Measurements from ENCODE around the gene FEV. TPM values are rescaled to one million over a fixed set of nuclear protein-coding genes. Genes with fewer than 3 reads are reported as not detected.

Gene FEV
- total RNA-seq, 3 donors from 2014 or later (not counting 1 experiment from before 2014, with no cell fraction given) = not detected

GRCh38 chr2:218990052-218990451 lies 5.1 kb upstream of the FEV start:
- H3K9me3 Mint-ChIP-seq = no peaks in the 10 kb centered on the region
- no peak for TF ChIP-seq CTCF (IDR thresholded peaks at IDR 0.05)
- H3K4me1 Mint-ChIP-seq = no peaks in the 10 kb centered on the region
- no peak overlapping the region for H3K4me3 Mint-ChIP-seq
- Histone ChIP-seq H3K27me3 (ENCODE audit: control insufficient read depth, insufficient read depth, low read length) (peaks cover 36% of the 10 kb centered on the region), H3K9me3 (ENCODE audit: control insufficient read depth, insufficient read depth, low read length) (no peaks in the 10 kb centered on the region), H3K27ac (ENCODE audit: low read length) (no peak overlapping the region), H3K4me1 (ENCODE audit: control insufficient read depth, insufficient read depth, low read length) (no peaks in the 10 kb centered on the region), H3K36me3 (ENCODE audit: control insufficient read depth, insufficient read depth, low read length) (no peaks in the 10 kb centered on the region), H3K4me3 (ENCODE audit: low read length) (no peak overlapping the region)
- no peaks in the 10 kb centered on the region for H3K36me3 Mint-ChIP-seq
- ATAC-seq (no peak), DNase-seq (no peak)
- peaks cover 59% of the 10 kb centered on the region in 2 donors for H3K27me3 Mint-ChIP-seq (ENCODE audit: low read depth in 2 of 2)
- intact Hi-C loops (cut with micrococcal nuclease) = no loop called here
- 22% methylated on average over 9 of the region's 9 CpGs for WGBS (ENCODE audit: insufficient coverage)
- no peak overlapping the region for H3K27ac Mint-ChIP-seq

- H3K27me3 ChIP-seq (ENCODE audit: control insufficient read depth, insufficient read depth, low read length) = peaks cover 39% of the 10 kb centered on the region
- TF ChIP-seq CTCF (IDR thresholded peaks at IDR 0.05) = no peak
- H3K4me3 ChIP-seq (ENCODE audit: low read length) = no peak overlapping the region
- DNase-seq (no peak), ATAC-seq (no peak)
- H3K4me1 ChIP-seq (ENCODE audit: control insufficient read depth, insufficient read depth, low read length) = no peaks in the 10 kb centered on the region
- H3K27me3 Mint-ChIP-seq (ENCODE audit: low read depth in 2 of 2) = peaks cover 57 to 59% of the 10 kb centered on the region in 2 donors
- H3K9me3 ChIP-seq (ENCODE audit: control insufficient read depth, insufficient read depth, low read length) = no peaks in the 10 kb centered on the region
- H3K27ac ChIP-seq (ENCODE audit: low read length) = no peak overlapping the region
- H3K36me3 Mint-ChIP-seq = no peaks in the 10 kb centered on the region
- H3K9me3 Mint-ChIP-seq = no peaks in the 10 kb centered on the region
- WGBS (ENCODE audit: insufficient coverage) = 54% methylated on average over 2 of the region's 2 CpGs
- H3K36me3 ChIP-seq (ENCODE audit: control insufficient read depth, insufficient read depth, low read length) = no peaks in the 10 kb centered on the region
- intact Hi-C loops (cut with micrococcal nuclease) = no loop called here
- H3K4me3 Mint-ChIP-seq = no peak overlapping the region
- H3K27ac Mint-ChIP-seq = no peak overlapping the region
- peaks cover 0 to 5% of the 10 kb centered on the region in 2 donors for H3K4me1 Mint-ChIP-seq
Observed at GRCh38 chr2:218988650-218989049, 3.7 kb upstream of the FEV start.

GRCh38 chr2:218988164-218988563 lies 3.2 kb upstream of the FEV start:
- no peak overlapping the region for H3K4me3 Mint-ChIP-seq
- ATAC-seq = no peak
- Histone ChIP-seq H3K4me1 (ENCODE audit: control insufficient read depth, insufficient read depth, low read length) (no peaks in the 10 kb centered on the region), H3K4me3 (ENCODE audit: low read length) (no peak overlapping the region), H3K9me3 (ENCODE audit: control insufficient read depth, insufficient read depth, low read length) (no peaks in the 10 kb centered on the region), H3K27ac (ENCODE audit: low read length) (no peak overlapping the region), H3K27me3 (ENCODE audit: control insufficient read depth, insufficient read depth, low read length) (peaks cover 43% of the 10 kb centered on the region), H3K36me3 (ENCODE audit: control insufficient read depth, insufficient read depth, low read length) (no peaks in the 10 kb centered on the region)
- no peaks in the 10 kb centered on the region for H3K9me3 Mint-ChIP-seq
- intact Hi-C loops (cut with micrococcal nuclease) = no loop called here
- WGBS (ENCODE audit: insufficient coverage) = 20% methylated on average over 1 of the region's 3 CpGs
- no peak for TF ChIP-seq CTCF (IDR thresholded peaks at IDR 0.05)
- no peak overlapping the region for H3K27ac Mint-ChIP-seq
- DNase-seq = no peak
- no peaks in the 10 kb centered on the region for H3K36me3 Mint-ChIP-seq
- H3K4me1 Mint-ChIP-seq = peaks cover 0 to 5% of the 10 kb centered on the region in 2 donors
- H3K27me3 Mint-ChIP-seq (ENCODE audit: low read depth in 2 of 2) = peaks cover 61 to 64% of the 10 kb centered on the region in 2 donors

GRCh38 chr2:218986148-218986761 lies 1.3 kb upstream of the FEV start:
- Mint-ChIP-seq H3K27me3 (ENCODE audit: low read depth in 2 of 2) (peaks cover 60 to 63% of the 10 kb centered on the region in 2 donors), H3K9me3 (no peaks in the 10 kb centered on the region), H3K4me1 (peaks cover 2 to 8% of the 10 kb centered on the region in 2 donors), H3K27ac (no peak overlapping the region), H3K36me3 (no peaks in the 10 kb centered on the region), H3K4me3 (no peak overlapping the region)
- Histone ChIP-seq H3K27me3 (ENCODE audit: control insufficient read depth, insufficient read depth, low read length) (peaks cover 53% of the 10 kb centered on the region), H3K36me3 (ENCODE audit: control insufficient read depth, insufficient read depth, low read length) (no peaks in the 10 kb centered on the region), H3K4me3 (ENCODE audit: low read length) (no peak overlapping the region), H3K4me1 (ENCODE audit: control insufficient read depth, insufficient read depth, low read length) (peaks cover 11% of the 10 kb centered on the region), H3K9me3 (ENCODE audit: control insufficient read depth, insufficient read depth, low read length) (no peaks in the 10 kb centered on the region), H3K27ac (ENCODE audit: low read length) (no peak overlapping the region)
- TF ChIP-seq CTCF (IDR thresholded peaks at IDR 0.05) = no peak
- intact Hi-C loops (cut with micrococcal nuclease) = no loop called here
- 66% methylated on average over 3 of the region's 4 CpGs for WGBS (ENCODE audit: insufficient coverage)
- ATAC-seq (no peak), DNase-seq (no peak)

Measured in natural killer cell (primary cell).